ENCODE results near the gene FAM135A.

FAM135A gene

GRCh38 chr6:70409216-70409615 lies 4.1 kb upstream of the FAM135A start:
- Histone ChIP-seq H3K4me3 (ENCODE audit: low read length) (no peak overlapping the region), H2AFZ (ENCODE audit: low read depth, low read length) (no peak overlapping the region), H3K36me3 (ENCODE audit: insufficient read depth, low read length) (no peaks in the 10 kb centered on the region), H3K9me3 (ENCODE audit: low read length) (no peaks in the 10 kb centered on the region), H3K4me1 (ENCODE audit: insufficient read depth, low read length) (peaks cover 4% of the 10 kb centered on the region), H3K27me3 (ENCODE audit: insufficient read depth, low read length) (no peaks in the 10 kb centered on the region)

- Histone ChIP-seq H2AFZ (ENCODE audit: low read depth, low read length) (no peak overlapping the region), H3K36me3 (ENCODE audit: insufficient read depth, low read length) (peaks cover 3% of the 10 kb centered on the region), H3K4me1 (ENCODE audit: insufficient read depth, low read length) (peaks cover 13% of the 10 kb centered on the region), H3K9me3 (ENCODE audit: low read length) (no peaks in the 10 kb centered on the region), H3K4me3 (ENCODE audit: low read length) (peak overlapping the region; percentile 65), H3K27me3 (ENCODE audit: insufficient read depth, low read length) (no peaks in the 10 kb centered on the region)
Observed at GRCh38 chr6:70411542-70412251, 1.6 kb upstream of the FAM135A start.

- peaks cover 13% of the 10 kb centered on the region for H3K4me1 ChIP-seq (ENCODE audit: insufficient read depth, low read length)
- H3K36me3 ChIP-seq (ENCODE audit: insufficient read depth, low read length) = peaks cover 10% of the 10 kb centered on the region
- H2AFZ ChIP-seq (ENCODE audit: low read depth, low read length) = peak overlapping the region; percentile 69
- peak overlapping the region; percentile 65 for H3K4me3 ChIP-seq (ENCODE audit: low read length)
- H3K27me3 ChIP-seq (ENCODE audit: insufficient read depth, low read length) = no peaks in the 10 kb centered on the region
- no peaks in the 10 kb centered on the region for H3K9me3 ChIP-seq (ENCODE audit: low read length)
Observed at GRCh38 chr6:70412252-70413113, 825 bp upstream of the FAM135A start.

GRCh38 chr6:70413992-70414494 lies 735 bp downstream of the FAM135A start:
- Histone ChIP-seq H3K4me1 (ENCODE audit: insufficient read depth, low read length) (peaks cover 13% of the 10 kb centered on the region), H3K27me3 (ENCODE audit: insufficient read depth, low read length) (no peaks in the 10 kb centered on the region), H3K4me3 (ENCODE audit: low read length) (peak overlapping the region; percentile 65), H2AFZ (ENCODE audit: low read depth, low read length) (peak overlapping the region; percentile 69), H3K36me3 (ENCODE audit: insufficient read depth, low read length) (peaks cover 23% of the 10 kb centered on the region), H3K9me3 (ENCODE audit: low read length) (peaks cover 4% of the 10 kb centered on the region)

- Histone ChIP-seq H3K27me3 (ENCODE audit: insufficient read depth, low read length) (no peaks in the 10 kb centered on the region), H3K4me1 (ENCODE audit: insufficient read depth, low read length) (peaks cover 13% of the 10 kb centered on the region), H3K4me3 (ENCODE audit: low read length) (peak overlapping the region; percentile 65), H2AFZ (ENCODE audit: low read depth, low read length) (no peak overlapping the region), H3K9me3 (ENCODE audit: low read length) (peaks cover 4% of the 10 kb centered on the region), H3K36me3 (ENCODE audit: insufficient read depth, low read length) (peaks cover 28% of the 10 kb centered on the region)
Observed at GRCh38 chr6:70414813-70415212, 1.5 kb downstream of the FAM135A start.

- peak overlapping the region; percentile 65 for H3K4me3 ChIP-seq (ENCODE audit: low read length)
Observed at GRCh38 chr6:70415247-70415646, 1.9 kb downstream of the FAM135A start.

GRCh38 chr6:70415660-70416059 lies 2.4 kb downstream of the FAM135A start:
- H3K36me3 ChIP-seq (ENCODE audit: insufficient read depth, low read length) = peaks cover 34% of the 10 kb centered on the region
- H3K9me3 ChIP-seq (ENCODE audit: low read length) = peaks cover 7% of the 10 kb centered on the region
- H2AFZ ChIP-seq (ENCODE audit: low read depth, low read length) = no peak overlapping the region
- H3K4me1 ChIP-seq (ENCODE audit: insufficient read depth, low read length) = peaks cover 13% of the 10 kb centered on the region
- peak overlapping the region; percentile 65 for H3K4me3 ChIP-seq (ENCODE audit: low read length)
- H3K27me3 ChIP-seq (ENCODE audit: insufficient read depth, low read length) = no peaks in the 10 kb centered on the region

More at GRCh38 chr6:70415247-70415646, 1.9 kb downstream of the FAM135A start:
- peaks cover 7% of the 10 kb centered on the region for H3K9me3 ChIP-seq (ENCODE audit: low read length)
- no peaks in the 10 kb centered on the region for H3K27me3 ChIP-seq (ENCODE audit: insufficient read depth, low read length)
- peaks cover 13% of the 10 kb centered on the region for H3K4me1 ChIP-seq (ENCODE audit: insufficient read depth, low read length)
- H2AFZ ChIP-seq (ENCODE audit: low read depth, low read length) = no peak overlapping the region
- peaks cover 31% of the 10 kb centered on the region for H3K36me3 ChIP-seq (ENCODE audit: insufficient read depth, low read length)

GRCh38 chr6:70421509-70421908 lies 8.2 kb downstream of the FAM135A start:
- Histone ChIP-seq H3K27me3 (ENCODE audit: insufficient read depth, low read length) (no peaks in the 10 kb centered on the region), H3K9me3 (ENCODE audit: low read length) (peaks cover 7% of the 10 kb centered on the region), H3K36me3 (ENCODE audit: insufficient read depth, low read length) (peaks cover 52% of the 10 kb centered on the region), H3K4me3 (ENCODE audit: low read length) (no peak overlapping the region), H3K4me1 (ENCODE audit: insufficient read depth, low read length) (no peaks in the 10 kb centered on the region), H2AFZ (ENCODE audit: low read depth, low read length) (no peak overlapping the region)

GRCh38 chr6:70423189-70424134 lies 10.2 kb downstream of the FAM135A start:
- no peaks in the 10 kb centered on the region for H3K27me3 ChIP-seq (ENCODE audit: insufficient read depth, low read length)
- H3K36me3 ChIP-seq (ENCODE audit: insufficient read depth, low read length) = peaks cover 45% of the 10 kb centered on the region
- H3K4me1 ChIP-seq (ENCODE audit: insufficient read depth, low read length) = no peaks in the 10 kb centered on the region
- no peak overlapping the region for H2AFZ ChIP-seq (ENCODE audit: low read depth, low read length)
- H3K4me3 ChIP-seq (ENCODE audit: low read length) = no peak overlapping the region
- H3K9me3 ChIP-seq (ENCODE audit: low read length) = peaks cover 7% of the 10 kb centered on the region

GRCh38 chr6:70424291-70424690 lies 11.0 kb downstream of the FAM135A start:
- no peak overlapping the region for H2AFZ ChIP-seq (ENCODE audit: low read depth, low read length)
- peaks cover 3% of the 10 kb centered on the region for H3K9me3 ChIP-seq (ENCODE audit: low read length)
- H3K36me3 ChIP-seq (ENCODE audit: insufficient read depth, low read length) = peaks cover 47% of the 10 kb centered on the region
- no peaks in the 10 kb centered on the region for H3K4me1 ChIP-seq (ENCODE audit: insufficient read depth, low read length)
- H3K27me3 ChIP-seq (ENCODE audit: insufficient read depth, low read length) = no peaks in the 10 kb centered on the region
- H3K4me3 ChIP-seq (ENCODE audit: low read length) = no peak overlapping the region

GRCh38 chr6:70436320-70436719 lies 23.0 kb downstream of the FAM135A start:
- Histone ChIP-seq H3K9me3 (ENCODE audit: low read length) (peaks cover 6% of the 10 kb centered on the region), H3K4me3 (ENCODE audit: low read length) (no peak overlapping the region), H2AFZ (ENCODE audit: low read depth, low read length) (no peak overlapping the region), H3K4me1 (ENCODE audit: insufficient read depth, low read length) (no peaks in the 10 kb centered on the region), H3K36me3 (ENCODE audit: insufficient read depth, low read length) (peaks cover 56% of the 10 kb centered on the region), H3K27me3 (ENCODE audit: insufficient read depth, low read length) (no peaks in the 10 kb centered on the region)

- Histone ChIP-seq H3K36me3 (ENCODE audit: insufficient read depth, low read length) (peaks cover 14% of the 10 kb centered on the region), H3K27me3 (ENCODE audit: insufficient read depth, low read length) (no peaks in the 10 kb centered on the region), H3K9me3 (ENCODE audit: low read length) (peaks cover 7% of the 10 kb centered on the region), H2AFZ (ENCODE audit: low read depth, low read length) (no peak overlapping the region), H3K4me3 (ENCODE audit: low read length) (no peak overlapping the region), H3K4me1 (ENCODE audit: insufficient read depth, low read length) (no peaks in the 10 kb centered on the region)
Observed at GRCh38 chr6:70445001-70445400, 31.7 kb downstream of the FAM135A start.
